SKM-1 treated with dmso at 0.1 percent for 144 hours (cell line): ENCODE data around the gene CACNA2D2.
A peak's percentile ranks its signal among the peaks of the same experiment; 100 is the strongest.

Experiments used
- DNase-seq: peaks from one replicate; lab custom pipeline; 2025; ENCODE audit not compliant: unreplicated experiment; lab: John Stamatoyannopoulos, UW

Gene CACNA2D2

GRCh38 chr3:50334339-50335075 lies 168.9 kb downstream of the CACNA2D2 start:
- no peak for DNase-seq

- DNase-seq, result no peak
Measured at GRCh38 chr3:50333744-50334328, 169.6 kb downstream of the CACNA2D2 start.

GRCh38 chr3:50331364-50331907 lies 172.0 kb downstream of the CACNA2D2 start:
- DNase-seq, result no peak

GRCh38 chr3:50330330-50330729 lies 173.1 kb downstream of the CACNA2D2 start:
- no peak for DNase-seq

- peak; percentile 96 for DNase-seq
Measured at GRCh38 chr3:50327943-50328691, 175.3 kb downstream of the CACNA2D2 start, which contains the start of gene TUSC2. Gene TUSC2 (minus strand): TSS chr3:50328223. CDS start chr3:50328099, 124 bp downstream.

- no peak for DNase-seq
Measured at GRCh38 chr3:50327129-50327528, 176.3 kb downstream of the CACNA2D2 start.

GRCh38 chr3:50326182-50326541 lies 177.3 kb downstream of the CACNA2D2 start:
- DNase-seq, result no peak

- DNase-seq, result no peak
Measured at GRCh38 chr3:50325497-50326181, 177.8 kb downstream of the CACNA2D2 start.

- no peak for DNase-seq
Measured at GRCh38 chr3:50325113-50325480, 178.3 kb downstream of the CACNA2D2 start.

- no peak for DNase-seq
Measured at GRCh38 chr3:50324351-50325112, 178.9 kb downstream of the CACNA2D2 start.

GRCh38 chr3:50323614-50324199 lies 179.7 kb downstream of the CACNA2D2 start:
- DNase-seq, result no peak

- no peak for DNase-seq
Measured at GRCh38 chr3:50323092-50323600, 180.3 kb downstream of the CACNA2D2 start.

GRCh38 chr3:50322386-50323091 lies 180.9 kb downstream of the CACNA2D2 start, which contains the start of gene HYAL2:
Gene HYAL2 (minus strand): TSS chr3:50322745. CDS start chr3:50320489, 2,256 bp downstream.
- DNase-seq, result no peak

- no peak for DNase-seq
Measured at GRCh38 chr3:50322115-50322385, 181.4 kb downstream of the CACNA2D2 start.

GRCh38 chr3:50321336-50322114 lies 181.9 kb downstream of the CACNA2D2 start:
- peak; percentile 90 for DNase-seq

- DNase-seq, result peak; percentile 44
Measured at GRCh38 chr3:50320853-50321335, 182.5 kb downstream of the CACNA2D2 start.

GRCh38 chr3:50319894-50320625 lies 183.4 kb downstream of the CACNA2D2 start:
- no peak for DNase-seq
